Tibial nerve (tissue), 4 donors: Measurements from ENCODE around the gene OCA2.

Experiments used
- CTCF ChIP-seq, 5 experiments: fragments of 200-600 bp in 3 of 5; fragments of 450-650 bp in 2 of 5; sonication (generic) in 3 of 5; IDR thresholded peaks; one replicate each; pipeline ENCODE4 v1.5.1; 2016 to 2019; ENCODE audit warnings: antibody characterized with exemption in 5 of 5, mild to moderate bottlenecking in 3 of 5, moderate library complexity in 2 of 5
- EP300 ChIP-seq, 2 donors: sonication (generic); formaldehyde crosslinking; IDR thresholded peaks; one replicate each; pipeline ENCODE4 v1.6.1; 2017; ENCODE audit warnings: antibody characterized with exemption in 2 of 2, mild to moderate bottlenecking in 1 of 2
- POLR2A ChIP-seq, 2 donors: fragments of 450-650 bp; IDR thresholded peaks; one replicate each; pipeline ENCODE4 v1.6.1; 2017; ENCODE audit warnings: antibody characterized with exemption in 2 of 2, mild to moderate bottlenecking in 2 of 2, moderate library complexity in 2 of 2

- no peak for TF ChIP-seq CTCF (IDR thresholded peaks at IDR 0.05)
- TF ChIP-seq POLR2A (IDR thresholded peaks at IDR 0.05), result no peak
- TF ChIP-seq EP300 (IDR thresholded peaks at IDR 0.05), result no peak
Measured at GRCh38 chr15:28025413-28025812, 73.7 kb downstream of the OCA2 start.
